ENCODE results near the gene ASF1A. TPM values are rescaled to one million over a fixed set of nuclear protein-coding genes. Genes with fewer than 3 reads are reported as not detected.

Gene ASF1A
- total and polyA plus RNA-seq, 10 of the 15 experiments (the other 5 are each of a cell fraction or from before 2014, with no cell fraction given), result 23.7 to 103 (median 31.5) TPM

DNA sequence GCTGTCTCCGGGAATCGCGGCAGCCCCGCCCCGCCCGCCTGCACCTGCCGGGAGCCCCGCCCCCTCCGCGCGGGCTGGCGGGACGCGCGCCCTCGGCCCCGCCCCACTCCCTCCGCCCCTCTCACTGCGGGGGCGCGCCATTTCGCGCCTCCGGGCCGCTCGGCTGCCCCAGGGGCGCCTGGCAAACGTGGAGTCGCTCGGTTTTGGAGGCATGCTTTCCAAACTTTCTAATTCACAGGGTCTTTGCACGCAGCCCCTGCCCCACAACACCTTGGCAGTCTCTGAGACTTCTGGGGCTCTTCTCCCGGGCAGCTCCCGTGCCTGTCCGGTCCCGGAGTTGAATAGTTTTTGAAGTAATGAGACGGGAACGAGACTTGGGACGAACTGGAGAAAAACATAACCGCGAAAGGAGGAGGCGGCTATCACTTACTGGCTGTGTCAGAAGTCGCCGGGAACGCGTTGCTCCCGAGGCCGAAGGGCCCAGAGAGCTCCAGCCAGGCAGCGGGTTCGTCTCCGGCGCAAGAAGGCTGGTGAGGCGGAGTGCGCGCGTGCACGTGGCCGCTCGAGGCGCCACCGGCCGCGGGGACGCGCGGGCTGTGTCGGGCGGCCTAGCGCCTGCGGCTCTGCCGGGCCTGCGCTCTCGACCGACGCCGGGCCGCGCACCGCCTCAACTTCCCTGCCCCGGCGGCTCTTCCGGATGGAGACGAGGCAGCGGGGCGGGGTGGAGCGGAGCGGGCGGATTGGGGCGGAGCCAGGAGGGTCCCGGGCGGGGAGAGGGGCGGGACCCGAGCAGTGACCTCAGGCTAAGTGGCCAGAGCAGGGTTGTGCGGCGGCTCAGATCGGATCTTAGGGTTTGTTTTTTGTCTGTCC lies 40.7 kb downstream of the ASF1A start, which contains the start of gene MCM9 (continued):
- TF ChIP-seq TAF1 (IDR thresholded peaks at IDR 0.05; ENCODE audit: borderline replicate concordance, low read depth, low read length) (peak; percentile 34; the same call in 1 of the 2 replicates), RELA (IDR thresholded peaks at IDR 0.05; ENCODE audit: borderline replicate concordance, partially characterized antibody) (peak; percentile 60), ZNF217 (IDR thresholded peaks at IDR 0.05) (peak; percentile 73; the same call in 1 of the 2 replicates), PAX5 (IDR thresholded peaks at IDR 0.05; ENCODE audit: borderline replicate concordance, low read depth, low read length) (0 out of 2 replicates have a peak, but pooled peaks have one; percentile 14), NR2F1 (conservative IDR thresholded peaks at IDR 0.05) (peak; percentile 53; the same call in 1 of the 2 replicates), NFYA (IDR thresholded peaks at IDR 0.05; ENCODE audit: borderline replicate concordance, low read depth, low read length) (no peak), SMARCA5 (IDR thresholded peaks at IDR 0.05) (peak; percentile 27; the same call in 1 of the 2 replicates), TCF12 (IDR thresholded peaks at IDR 0.05; ENCODE audit: low read depth, low read length) (0 out of 2 replicates have a peak, but pooled peaks have one; percentile 51), MYC (IDR thresholded peaks at IDR 0.05; ENCODE audit: insufficient read depth, insufficient read length, insufficient replicate concordance, low read length, severe bottlenecking) (peak; percentile 52), ZZZ3 (IDR thresholded peaks at IDR 0.05; ENCODE audit: control insufficient read depth, insufficient read length, low read depth) (no peak), ZSCAN29 (IDR thresholded peaks at IDR 0.05) (no peak), RAD21 (IDR thresholded peaks at IDR 0.05; ENCODE audit: insufficient read depth, low read depth, low read length) (no peak), EGR1 (IDR thresholded peaks at IDR 0.05; ENCODE audit: borderline replicate concordance in 1 of 2, low read depth in 2 of 2, low read length in 2 of 2) (peak in 1 of 2 experiments; percentile 96; a peak in 2 of 3 replicates), HCFC1 (IDR thresholded peaks at IDR 0.05; ENCODE audit: low read length) (peak; percentile 33; the same call in 1 of the 2 replicates), MTA2 (IDR thresholded peaks at IDR 0.05; ENCODE audit: low read depth) (no peak), IKZF1 (conservative IDR thresholded peaks at IDR 0.05) (peak; percentile 77), HDGF (IDR thresholded peaks at IDR 0.05) (peak; percentile 77), POU2F2 (IDR thresholded peaks at IDR 0.05; ENCODE audit: borderline replicate concordance, low read depth, low read length) (0 out of 3 replicates have a peak, but pooled peaks have one; percentile 46)
- TF ChIP-seq, protein P1, sequence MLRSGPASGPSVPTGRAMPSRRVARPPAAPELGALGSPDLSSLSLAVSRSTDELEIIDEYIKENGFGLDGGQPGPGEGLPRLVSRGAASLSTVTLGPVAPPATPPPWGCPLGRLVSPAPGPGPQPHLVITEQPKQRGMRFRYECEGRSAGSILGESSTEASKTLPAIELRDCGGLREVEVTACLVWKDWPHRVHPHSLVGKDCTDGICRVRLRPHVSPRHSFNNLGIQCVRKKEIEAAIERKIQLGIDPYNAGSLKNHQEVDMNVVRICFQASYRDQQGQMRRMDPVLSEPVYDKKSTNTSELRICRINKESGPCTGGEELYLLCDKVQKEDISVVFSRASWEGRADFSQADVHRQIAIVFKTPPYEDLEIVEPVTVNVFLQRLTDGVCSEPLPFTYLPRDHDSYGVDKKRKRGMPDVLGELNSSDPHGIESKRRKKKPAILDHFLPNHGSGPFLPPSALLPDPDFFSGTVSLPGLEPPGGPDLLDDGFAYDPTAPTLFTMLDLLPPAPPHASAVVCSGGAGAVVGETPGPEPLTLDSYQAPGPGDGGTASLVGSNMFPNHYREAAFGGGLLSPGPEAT (IDR thresholded peaks at IDR 0.05; ENCODE audit: low read depth), result peak; percentile 38; the same call in 1 of the 2 replicates
- TF ChIP-seq, protein P2, sequence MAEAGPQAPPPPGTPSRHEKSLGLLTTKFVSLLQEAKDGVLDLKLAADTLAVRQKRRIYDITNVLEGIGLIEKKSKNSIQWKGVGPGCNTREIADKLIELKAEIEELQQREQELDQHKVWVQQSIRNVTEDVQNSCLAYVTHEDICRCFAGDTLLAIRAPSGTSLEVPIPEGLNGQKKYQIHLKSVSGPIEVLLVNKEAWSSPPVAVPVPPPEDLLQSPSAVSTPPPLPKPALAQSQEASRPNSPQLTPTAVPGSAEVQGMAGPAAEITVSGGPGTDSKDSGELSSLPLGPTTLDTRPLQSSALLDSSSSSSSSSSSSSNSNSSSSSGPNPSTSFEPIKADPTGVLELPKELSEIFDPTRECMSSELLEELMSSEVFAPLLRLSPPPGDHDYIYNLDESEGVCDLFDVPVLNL (IDR thresholded peaks at IDR 0.05; ENCODE audit: low read depth, low read length), result no peak
- TF ChIP-seq, protein P3, sequence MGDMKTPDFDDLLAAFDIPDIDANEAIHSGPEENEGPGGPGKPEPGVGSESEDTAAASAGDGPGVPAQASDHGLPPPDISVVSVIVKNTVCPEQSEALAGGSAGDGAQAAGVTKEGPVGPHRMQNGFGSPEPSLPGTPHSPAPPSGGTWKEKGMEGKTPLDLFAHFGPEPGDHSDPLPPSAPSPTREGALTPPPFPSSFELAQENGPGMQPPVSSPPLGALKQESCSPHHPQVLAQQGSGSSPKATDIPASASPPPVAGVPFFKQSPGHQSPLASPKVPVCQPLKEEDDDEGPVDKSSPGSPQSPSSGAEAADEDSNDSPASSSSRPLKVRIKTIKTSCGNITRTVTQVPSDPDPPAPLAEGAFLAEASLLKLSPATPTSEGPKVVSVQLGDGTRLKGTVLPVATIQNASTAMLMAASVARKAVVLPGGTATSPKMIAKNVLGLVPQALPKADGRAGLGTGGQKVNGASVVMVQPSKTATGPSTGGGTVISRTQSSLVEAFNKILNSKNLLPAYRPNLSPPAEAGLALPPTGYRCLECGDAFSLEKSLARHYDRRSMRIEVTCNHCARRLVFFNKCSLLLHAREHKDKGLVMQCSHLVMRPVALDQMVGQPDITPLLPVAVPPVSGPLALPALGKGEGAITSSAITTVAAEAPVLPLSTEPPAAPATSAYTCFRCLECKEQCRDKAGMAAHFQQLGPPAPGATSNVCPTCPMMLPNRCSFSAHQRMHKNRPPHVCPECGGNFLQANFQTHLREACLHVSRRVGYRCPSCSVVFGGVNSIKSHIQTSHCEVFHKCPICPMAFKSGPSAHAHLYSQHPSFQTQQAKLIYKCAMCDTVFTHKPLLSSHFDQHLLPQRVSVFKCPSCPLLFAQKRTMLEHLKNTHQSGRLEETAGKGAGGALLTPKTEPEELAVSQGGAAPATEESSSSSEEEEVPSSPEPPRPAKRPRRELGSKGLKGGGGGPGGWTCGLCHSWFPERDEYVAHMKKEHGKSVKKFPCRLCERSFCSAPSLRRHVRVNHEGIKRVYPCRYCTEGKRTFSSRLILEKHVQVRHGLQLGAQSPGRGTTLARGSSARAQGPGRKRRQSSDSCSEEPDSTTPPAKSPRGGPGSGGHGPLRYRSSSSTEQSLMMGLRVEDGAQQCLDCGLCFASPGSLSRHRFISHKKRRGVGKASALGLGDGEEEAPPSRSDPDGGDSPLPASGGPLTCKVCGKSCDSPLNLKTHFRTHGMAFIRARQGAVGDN (IDR thresholded peaks at IDR 0.05), result peak; percentile 67
- TF ChIP-seq, protein P4, sequence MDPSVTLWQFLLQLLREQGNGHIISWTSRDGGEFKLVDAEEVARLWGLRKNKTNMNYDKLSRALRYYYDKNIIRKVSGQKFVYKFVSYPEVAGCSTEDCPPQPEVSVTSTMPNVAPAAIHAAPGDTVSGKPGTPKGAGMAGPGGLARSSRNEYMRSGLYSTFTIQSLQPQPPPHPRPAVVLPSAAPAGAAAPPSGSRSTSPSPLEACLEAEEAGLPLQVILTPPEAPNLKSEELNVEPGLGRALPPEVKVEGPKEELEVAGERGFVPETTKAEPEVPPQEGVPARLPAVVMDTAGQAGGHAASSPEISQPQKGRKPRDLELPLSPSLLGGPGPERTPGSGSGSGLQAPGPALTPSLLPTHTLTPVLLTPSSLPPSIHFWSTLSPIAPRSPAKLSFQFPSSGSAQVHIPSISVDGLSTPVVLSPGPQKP (IDR thresholded peaks at IDR 0.05; ENCODE audit: low read depth, low read length), result no peak

Data from GM12878 (cell line).